ENCODE data around the gene PTPRK. TPM values are rescaled to one million over a fixed set of nuclear protein-coding genes. Genes with fewer than 3 reads are reported as not detected.

Gene PTPRK
- total RNA-seq, 1 experiment from 2014 or later: 36.9 TPM

DNA sequence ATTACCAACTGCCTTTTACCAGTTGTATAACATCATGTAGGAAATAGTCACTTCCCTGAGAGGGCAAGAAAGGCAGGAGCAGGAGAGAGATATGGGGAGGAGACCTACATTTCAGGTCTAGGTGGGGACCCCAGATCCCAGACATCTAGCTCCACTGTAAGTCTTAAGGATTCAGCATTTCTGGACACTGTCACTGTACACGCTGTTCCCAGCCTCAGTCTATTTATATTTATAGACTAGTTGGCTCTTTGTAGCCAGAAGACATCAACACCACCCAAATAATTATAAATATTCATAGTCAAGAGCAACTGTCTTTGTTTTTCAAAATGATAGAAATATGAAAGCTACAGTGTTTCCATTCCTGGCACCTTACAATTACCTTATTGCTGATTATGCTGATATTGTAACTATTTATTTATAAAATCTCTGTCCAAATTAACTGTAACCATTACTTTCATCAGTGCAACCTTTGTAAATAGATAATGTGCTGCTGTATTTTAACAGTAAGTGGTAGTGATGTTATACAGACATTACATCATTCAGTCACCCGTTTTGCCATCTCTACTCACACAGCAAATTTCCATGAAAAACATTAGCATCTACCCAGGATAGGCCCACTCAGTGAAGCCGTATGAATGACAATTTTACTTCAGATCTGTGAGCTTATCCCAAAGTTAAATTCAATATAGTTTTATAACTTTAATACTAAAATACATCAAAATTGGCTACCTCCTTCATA is 162.8 kb downstream of the PTPRK start:
- Histone ChIP-seq H3K36me3 (replicated peaks; ENCODE audit: control insufficient read depth, insufficient read depth, low read length) (no peaks in the 10 kb centered on the region), H3K4me3 (ENCODE audit: insufficient read depth, low read depth, low read length) (no peak overlapping the region), H3K27me3 (ENCODE audit: control insufficient read depth, insufficient read depth, low read length) (no peaks in the 10 kb centered on the region)
- no peak for DNase-seq

DNA sequence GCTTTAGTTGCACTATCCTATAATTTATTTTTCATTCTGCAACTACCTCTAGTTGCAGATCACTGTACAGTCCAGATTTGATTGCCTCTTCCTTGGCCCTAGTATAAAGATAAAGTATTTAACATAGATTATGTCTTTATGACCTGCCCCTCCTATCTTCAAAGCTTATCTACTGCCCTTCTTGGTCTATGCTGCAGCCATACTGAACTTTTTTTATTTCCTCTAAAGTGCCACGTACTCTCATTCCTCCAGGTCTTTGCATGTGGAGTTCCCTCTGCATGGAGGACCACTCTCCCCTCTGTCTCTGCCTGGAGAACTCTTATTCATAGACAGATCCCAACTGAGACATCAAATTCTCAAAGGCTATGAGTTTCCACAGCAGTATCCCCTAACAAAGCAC is 168.0 kb downstream of the PTPRK start:
- no peaks in the 10 kb centered on the region for H3K36me3 ChIP-seq (replicated peaks; ENCODE audit: control insufficient read depth, insufficient read depth, low read length)
- H3K27me3 ChIP-seq (ENCODE audit: control insufficient read depth, insufficient read depth, low read length): no peaks in the 10 kb centered on the region
- H3K4me3 ChIP-seq (ENCODE audit: insufficient read depth, low read depth, low read length): no peak overlapping the region
- DNase-seq: no peak

DNA sequence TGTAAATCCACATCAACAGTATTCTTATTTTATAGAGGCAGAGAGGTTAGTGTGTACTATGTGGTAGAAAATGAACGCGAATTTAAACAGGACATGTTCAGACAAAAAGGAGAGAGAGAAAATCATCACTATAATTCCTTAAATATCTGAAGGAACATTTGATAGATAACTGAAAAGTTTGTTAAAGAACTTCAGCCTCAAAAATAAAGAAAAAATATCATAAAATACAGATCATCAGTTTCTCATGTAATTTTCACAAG is 169.2 kb downstream of the PTPRK start:
- Histone ChIP-seq H3K36me3 (replicated peaks; ENCODE audit: control insufficient read depth, insufficient read depth, low read length) (no peaks in the 10 kb centered on the region), H3K27me3 (ENCODE audit: control insufficient read depth, insufficient read depth, low read length) (no peaks in the 10 kb centered on the region), H3K4me3 (ENCODE audit: insufficient read depth, low read depth, low read length) (no peak overlapping the region)
- DNase-seq: no peak

DNA sequence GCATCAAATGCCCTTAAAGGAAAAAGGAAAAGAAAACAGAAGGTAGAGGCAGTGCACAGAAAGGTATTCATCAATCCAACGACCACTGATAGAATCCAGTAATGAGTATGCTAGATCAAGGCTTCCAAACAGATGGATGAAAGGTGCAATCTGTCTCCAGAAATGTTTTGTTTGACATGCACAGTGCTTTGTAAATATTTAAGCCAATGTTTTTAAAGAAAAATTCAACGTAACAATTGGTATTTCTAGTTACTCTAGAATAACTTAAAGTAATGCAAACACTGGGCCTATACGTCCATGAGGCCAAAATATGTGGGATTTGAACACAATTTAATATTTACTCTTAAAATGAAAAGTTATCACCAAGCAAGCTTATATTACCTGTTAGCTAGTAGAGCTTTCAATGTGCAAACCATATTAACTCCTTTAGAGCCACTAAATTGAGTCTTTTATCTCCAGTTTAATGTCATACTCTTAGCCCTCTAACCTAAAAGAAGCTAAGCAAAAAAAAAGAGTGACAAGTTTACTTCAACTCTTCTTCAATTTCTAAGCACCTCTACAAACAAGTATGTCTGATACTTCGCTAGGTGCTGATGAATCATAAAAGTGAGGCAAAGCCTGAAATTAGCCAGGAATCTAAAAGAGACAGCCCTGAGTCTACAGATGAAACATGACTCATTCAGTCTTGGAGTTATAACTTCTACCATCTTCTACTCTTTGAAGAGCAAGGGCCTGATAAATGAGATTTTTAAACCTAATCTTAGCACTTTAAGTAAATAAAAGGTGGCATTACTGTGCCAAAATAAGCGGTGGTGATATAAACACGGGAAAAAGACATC is 169.8 kb downstream of the PTPRK start:
- H3K4me3 ChIP-seq (ENCODE audit: insufficient read depth, low read depth, low read length): no peak overlapping the region
- DNase-seq: no peak
- no peaks in the 10 kb centered on the region for H3K27me3 ChIP-seq (ENCODE audit: control insufficient read depth, insufficient read depth, low read length)
- no peaks in the 10 kb centered on the region for H3K36me3 ChIP-seq (replicated peaks; ENCODE audit: control insufficient read depth, insufficient read depth, low read length)

DNA sequence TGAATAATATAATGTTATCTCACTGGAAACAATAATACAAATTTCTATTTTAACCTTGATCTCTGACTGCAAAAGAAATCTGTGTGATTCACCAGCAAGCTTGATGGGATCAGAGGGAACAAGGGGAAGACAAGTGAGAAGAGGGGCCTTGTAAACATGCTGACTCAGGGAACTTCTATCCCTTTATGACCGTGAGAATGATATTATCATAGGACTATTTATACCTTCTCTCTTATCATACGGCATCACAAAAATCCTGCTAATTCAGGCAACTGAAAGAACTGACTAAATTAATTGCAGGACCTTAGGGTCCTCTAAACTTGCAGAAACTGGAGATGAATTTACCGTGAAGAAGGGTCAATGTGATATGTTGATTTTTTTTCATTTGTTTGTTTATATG is 173.3 kb downstream of the PTPRK start:
- H3K27me3 ChIP-seq (ENCODE audit: control insufficient read depth, insufficient read depth, low read length): no peaks in the 10 kb centered on the region

DNA sequence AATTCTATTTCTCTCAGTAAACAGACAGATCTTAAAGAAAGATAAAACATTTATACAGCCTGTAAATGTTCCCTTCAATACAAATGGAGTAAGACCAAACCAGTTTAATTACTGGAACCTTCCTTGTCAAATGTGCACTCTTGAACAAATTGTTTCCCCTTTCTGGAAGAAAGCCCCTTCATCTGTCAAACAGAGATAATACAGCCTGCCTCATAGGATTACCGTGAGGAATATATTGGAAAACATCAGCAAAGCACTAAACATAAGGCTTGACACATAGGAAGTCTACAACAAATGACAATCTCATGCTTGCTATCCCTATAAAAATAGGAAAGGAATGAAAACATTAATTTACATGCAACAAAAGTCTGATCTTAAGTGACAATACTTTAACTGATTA is 173.8 kb downstream of the PTPRK start:
- DNase-seq: no peak
- H3K4me3 ChIP-seq (ENCODE audit: insufficient read depth, low read depth, low read length): no peak overlapping the region
- no peaks in the 10 kb centered on the region for H3K27me3 ChIP-seq (ENCODE audit: control insufficient read depth, insufficient read depth, low read length)
- H3K36me3 ChIP-seq (replicated peaks; ENCODE audit: control insufficient read depth, insufficient read depth, low read length): no peaks in the 10 kb centered on the region

More for the DNA sequence above, 173.3 kb downstream of the PTPRK start:
- Histone ChIP-seq H3K4me3 (ENCODE audit: insufficient read depth, low read depth, low read length) (no peak overlapping the region), H3K36me3 (replicated peaks; ENCODE audit: control insufficient read depth, insufficient read depth, low read length) (no peaks in the 10 kb centered on the region)
- DNase-seq: no peak

DNA sequence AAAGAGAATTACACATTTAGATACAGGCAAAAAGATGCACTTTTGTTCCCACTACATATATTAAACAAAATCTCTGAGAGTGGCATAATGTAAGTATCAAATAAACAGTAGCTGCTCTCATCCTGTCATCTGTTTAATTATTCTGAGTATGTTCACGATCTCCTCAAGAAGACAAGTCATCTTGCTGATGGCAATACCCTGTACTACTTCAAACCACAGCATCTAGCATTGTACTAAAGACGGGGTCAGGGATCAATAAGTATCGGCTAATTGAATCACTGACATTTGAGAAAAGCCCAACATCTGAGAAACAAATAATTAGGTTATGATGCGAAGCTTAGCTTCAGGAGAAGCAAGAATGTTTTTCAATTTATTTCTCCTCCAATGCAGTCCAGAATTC is 175.1 kb downstream of the PTPRK start:
- Histone ChIP-seq H3K27me3 (ENCODE audit: control insufficient read depth, insufficient read depth, low read length) (no peaks in the 10 kb centered on the region), H3K36me3 (replicated peaks; ENCODE audit: control insufficient read depth, insufficient read depth, low read length) (no peaks in the 10 kb centered on the region), H3K4me3 (ENCODE audit: insufficient read depth, low read depth, low read length) (no peak overlapping the region)
- no peak for DNase-seq

DNA sequence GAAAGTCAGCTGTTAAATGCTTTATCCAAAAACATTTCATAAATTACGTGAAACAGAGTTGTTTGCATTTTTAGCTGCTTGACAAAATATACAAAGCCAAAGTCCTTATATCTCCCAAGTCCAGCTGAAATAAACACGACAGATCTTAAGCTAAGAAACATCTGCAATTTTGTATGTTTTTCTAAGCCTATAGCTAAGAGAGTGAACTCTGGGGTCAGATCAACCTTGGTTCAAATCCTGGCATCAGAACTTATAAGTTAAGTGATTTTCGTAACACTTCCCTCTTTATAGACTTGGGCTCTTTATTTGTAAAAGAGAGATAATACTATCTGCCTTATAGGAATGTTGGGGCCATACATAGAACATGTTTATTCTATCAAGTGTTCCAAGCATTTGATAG is 176.7 kb downstream of the PTPRK start:
- Histone ChIP-seq H3K36me3 (replicated peaks; ENCODE audit: control insufficient read depth, insufficient read depth, low read length) (no peaks in the 10 kb centered on the region), H3K4me3 (ENCODE audit: insufficient read depth, low read depth, low read length) (no peak overlapping the region), H3K27me3 (ENCODE audit: control insufficient read depth, insufficient read depth, low read length) (no peaks in the 10 kb centered on the region)
- no peak for DNase-seq

DNA sequence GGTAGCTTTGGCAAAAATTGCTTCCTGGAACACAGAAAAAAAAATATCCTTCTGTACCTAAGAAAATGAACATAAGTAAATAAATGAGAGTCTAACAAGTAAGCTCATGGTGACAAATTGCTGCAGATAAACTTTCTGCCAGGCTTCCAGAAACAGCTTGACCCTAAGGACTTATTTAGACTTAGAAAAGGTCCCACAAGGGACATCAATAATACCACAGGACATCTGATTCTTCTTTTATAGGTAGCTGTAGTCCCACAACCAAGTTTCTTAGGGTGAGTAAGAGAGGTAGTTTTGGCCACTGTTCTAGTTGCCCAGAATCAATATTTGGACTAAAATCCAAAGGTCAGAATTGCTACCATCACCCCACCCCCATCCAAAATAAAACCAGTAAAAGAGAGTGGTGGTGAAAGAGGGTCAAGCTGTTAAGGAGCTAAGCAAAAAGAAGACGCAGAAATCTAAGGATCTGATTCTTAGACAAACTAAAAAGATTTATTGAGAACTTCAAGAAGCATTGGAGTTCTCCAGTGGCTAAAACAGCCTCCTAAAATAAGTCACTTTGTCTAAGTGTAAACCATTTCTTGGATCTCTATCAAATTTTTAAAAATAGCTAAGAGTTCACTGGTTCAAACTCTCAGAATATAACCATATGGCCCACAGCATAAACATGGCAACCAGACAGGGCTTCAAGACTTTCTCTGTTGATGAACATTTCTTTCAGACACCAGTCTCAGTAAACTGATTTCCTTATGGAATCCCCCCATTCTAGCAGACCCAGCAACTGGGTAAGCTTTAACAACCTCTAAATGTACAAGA is 180.6 kb downstream of the PTPRK start:
- H3K27me3 ChIP-seq (ENCODE audit: control insufficient read depth, insufficient read depth, low read length): no peaks in the 10 kb centered on the region
- no peaks in the 10 kb centered on the region for H3K36me3 ChIP-seq (replicated peaks; ENCODE audit: control insufficient read depth, insufficient read depth, low read length)
- no peak for DNase-seq
- H3K4me3 ChIP-seq (ENCODE audit: insufficient read depth, low read depth, low read length): no peak overlapping the region

DNA sequence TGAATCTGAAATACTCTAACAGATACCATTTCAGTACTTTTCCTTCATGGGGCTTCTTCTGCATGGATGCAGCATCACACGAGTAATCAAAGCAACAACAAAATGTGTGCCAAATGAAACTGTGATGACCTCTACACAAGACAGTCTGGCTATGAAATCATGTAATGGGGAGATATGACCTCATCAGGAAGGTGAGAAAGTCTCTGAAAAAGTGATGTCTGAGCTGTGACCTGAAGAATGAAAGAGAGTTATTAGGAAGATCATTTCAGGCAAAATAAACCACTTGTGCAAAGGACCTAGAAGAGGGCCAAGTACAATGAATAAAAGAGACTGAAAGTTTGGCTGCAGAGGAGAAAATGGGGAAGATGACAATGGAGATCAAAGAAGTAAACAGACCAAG is 182.8 kb downstream of the PTPRK start:
- no peak for DNase-seq
- Histone ChIP-seq H3K27me3 (ENCODE audit: control insufficient read depth, insufficient read depth, low read length) (no peaks in the 10 kb centered on the region), H3K4me3 (ENCODE audit: insufficient read depth, low read depth, low read length) (no peak overlapping the region), H3K36me3 (replicated peaks; ENCODE audit: control insufficient read depth, insufficient read depth, low read length) (no peaks in the 10 kb centered on the region)

DNA sequence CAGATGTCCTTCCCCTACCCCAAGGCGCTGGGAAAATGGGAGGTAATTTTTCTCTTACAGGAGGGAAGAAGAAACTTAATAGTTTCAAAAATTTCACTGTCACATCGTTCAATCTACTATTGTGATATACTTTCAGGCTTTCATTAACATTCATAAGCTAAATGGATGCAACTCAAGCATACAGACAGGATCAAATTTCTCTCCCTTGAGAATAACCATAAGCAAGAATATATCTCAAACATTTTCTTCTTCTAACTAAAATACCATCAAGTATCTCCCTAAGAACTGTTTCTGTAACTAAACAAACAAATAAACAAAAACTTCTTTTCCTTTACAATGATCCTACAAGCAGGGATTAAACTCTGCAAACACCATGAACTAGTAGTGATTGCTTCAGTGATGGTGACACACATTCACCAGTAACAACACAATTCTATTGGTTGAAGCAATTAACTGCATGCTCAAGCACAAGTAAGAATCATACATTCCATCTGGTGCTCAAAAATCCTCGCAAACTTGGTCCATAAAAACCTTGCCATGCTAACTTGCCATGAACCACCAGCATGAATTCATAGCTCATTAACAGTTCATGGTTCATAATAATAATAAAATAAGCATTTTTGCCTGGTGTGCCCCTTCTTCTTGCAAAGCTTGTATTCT is 183.8 kb downstream of the PTPRK start:
- Histone ChIP-seq H3K4me3 (ENCODE audit: insufficient read depth, low read depth, low read length) (no peak overlapping the region), H3K36me3 (replicated peaks; ENCODE audit: control insufficient read depth, insufficient read depth, low read length) (no peaks in the 10 kb centered on the region), H3K27me3 (ENCODE audit: control insufficient read depth, insufficient read depth, low read length) (no peaks in the 10 kb centered on the region)
- no peak for DNase-seq

DNA sequence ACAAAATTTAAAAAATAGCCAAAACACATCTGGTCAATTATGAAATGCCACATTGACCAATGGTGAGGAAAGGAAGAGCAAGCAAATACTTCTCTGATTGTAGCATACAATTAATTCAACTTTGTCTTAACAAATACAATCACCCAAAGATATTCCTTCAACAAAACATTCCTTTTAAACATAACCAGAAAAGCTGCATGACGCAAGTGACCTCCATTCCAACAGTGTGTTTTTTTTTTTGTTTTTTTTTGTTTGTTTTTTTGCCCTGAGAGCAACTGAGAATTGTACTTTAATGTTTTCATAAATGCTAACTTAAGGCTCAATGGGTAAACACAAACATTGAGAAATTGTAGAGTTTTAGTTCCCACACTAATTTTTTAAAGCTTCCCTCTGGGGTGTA is 184.4 kb downstream of the PTPRK start:
- no peaks in the 10 kb centered on the region for H3K27me3 ChIP-seq (ENCODE audit: control insufficient read depth, insufficient read depth, low read length)
- no peak overlapping the region for H3K4me3 ChIP-seq (ENCODE audit: insufficient read depth, low read depth, low read length)
- no peaks in the 10 kb centered on the region for H3K36me3 ChIP-seq (replicated peaks; ENCODE audit: control insufficient read depth, insufficient read depth, low read length)
- DNase-seq: no peak

DNA sequence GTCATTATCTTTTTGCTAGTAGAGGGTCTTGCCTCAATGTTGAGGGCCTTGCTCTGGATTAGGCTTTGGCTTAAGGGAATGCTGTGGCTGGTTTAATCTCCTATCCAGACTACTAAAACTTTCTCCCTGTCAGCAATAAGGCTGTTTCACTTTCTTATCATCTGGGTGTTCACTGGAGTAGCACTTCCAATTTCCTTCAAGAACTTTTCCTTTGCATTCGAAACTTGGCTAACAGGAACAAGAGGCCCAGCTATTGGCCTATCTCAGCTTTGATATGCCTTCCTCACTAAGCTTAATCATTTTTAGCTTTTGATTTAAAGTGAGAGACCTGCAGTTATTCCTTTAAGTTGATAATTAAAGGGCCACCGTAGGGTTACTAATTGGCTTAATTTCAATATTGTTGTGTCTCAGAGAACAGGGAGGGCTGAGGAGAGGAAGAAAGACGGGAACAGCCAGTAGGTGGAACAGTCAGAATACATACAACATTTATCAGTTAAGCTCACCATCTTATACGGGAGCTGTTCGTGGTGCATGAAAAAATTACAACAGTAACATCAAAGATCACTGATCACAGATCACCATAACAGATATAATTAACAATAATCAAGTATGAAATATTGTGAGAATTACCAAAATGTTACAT is 186.7 kb downstream of the PTPRK start:
- H3K4me3 ChIP-seq (ENCODE audit: insufficient read depth, low read depth, low read length): no peak overlapping the region
- H3K27me3 ChIP-seq (ENCODE audit: control insufficient read depth, insufficient read depth, low read length): no peaks in the 10 kb centered on the region
- no peak for DNase-seq
- no peaks in the 10 kb centered on the region for H3K36me3 ChIP-seq (replicated peaks; ENCODE audit: control insufficient read depth, insufficient read depth, low read length)

DNA sequence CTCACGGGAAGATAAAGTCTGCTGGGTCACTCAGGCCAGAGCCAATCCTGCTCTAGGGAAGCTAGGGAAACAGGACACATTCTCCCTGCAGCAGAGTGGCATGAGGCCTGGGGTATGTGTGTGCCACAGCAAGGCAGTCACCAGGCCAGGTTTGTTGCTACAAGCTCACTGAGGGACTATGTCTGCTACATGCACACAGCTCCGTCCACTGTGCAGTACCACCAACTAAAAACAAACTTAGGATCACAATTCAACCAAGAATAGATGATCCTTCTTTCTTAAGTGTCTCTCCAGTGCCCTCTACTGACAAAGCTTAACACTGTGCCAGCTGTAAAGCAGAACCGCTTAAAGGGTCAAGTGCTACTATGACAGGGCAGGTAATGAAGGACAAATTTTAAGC is 192.5 kb downstream of the PTPRK start:
- no peak overlapping the region for H3K4me3 ChIP-seq (ENCODE audit: insufficient read depth, low read depth, low read length)
- H3K36me3 ChIP-seq (replicated peaks; ENCODE audit: control insufficient read depth, insufficient read depth, low read length): no peaks in the 10 kb centered on the region
- no peaks in the 10 kb centered on the region for H3K27me3 ChIP-seq (ENCODE audit: control insufficient read depth, insufficient read depth, low read length)
- DNase-seq: no peak
